Esophagus muscularis mucosa (tissue), 4 donors: ENCODE measurements around the gene UCHL3. TPM values are rescaled to one million over a fixed set of nuclear protein-coding genes. Genes with fewer than 3 reads are reported as not detected.

Source experiments
- DNase-seq: peaks from one replicate; pipeline ENCODE4 v3.0.0-alpha.2; 2017; ENCODE audit errors: extremely low spot score
- H3K27ac ChIP-seq, 4 donors: fragments of 200-600 bp; sonication (generic); replicated peaks in 1 of 4; 1 replicate in 3 of 4; 2 replicates in 1 of 4; pipeline ENCODE4 v1.5.1; 2016 to 2019; ENCODE audit warnings: mild to moderate bottlenecking in 1 of 4
- H3K27me3 ChIP-seq, 4 donors: fragments of 200-600 bp; sonication (generic); one replicate each; pipeline versions ENCODE4 v1.5.1 to v1.6.0; 2016 to 2019
- H3K36me3 ChIP-seq, 4 donors: fragments of 200-600 bp; sonication (generic); one replicate each; pipeline ENCODE4 v1.5.1; 2016 to 2019
- H3K4me1 ChIP-seq, 4 donors: fragments of 200-600 bp; sonication (generic); one replicate each; pipeline ENCODE4 v1.5.1; 2016 to 2019
- H3K4me3 ChIP-seq, 4 donors: fragments of 200-600 bp; sonication (generic); 1 replicate in 2 of 4; 2 replicates in 2 of 4; pipeline ENCODE4 v1.5.1; 2016 to 2019; ENCODE audit warnings: mild to moderate bottlenecking in 4 of 4, moderate library complexity in 1 of 4
- H3K9me3 ChIP-seq, 4 donors: fragments of 200-600 bp; sonication (generic); 1 replicate in 3 of 4; 2 replicates in 1 of 4; pipeline ENCODE4 v1.5.1; 2016 to 2019
- CTCF ChIP-seq, 3 experiments: fragments of 200-600 bp in 2 of 3; fragments of 450-650 bp in 1 of 3; sonication (generic) in 2 of 3; IDR thresholded peaks; one replicate each; pipeline ENCODE4 v1.5.1; 2017 to 2019; ENCODE audit warnings: antibody characterized with exemption in 3 of 3, mild to moderate bottlenecking in 2 of 3, moderate library complexity in 1 of 3
- EP300 ChIP-seq: sonication (generic); formaldehyde crosslinking; IDR thresholded peaks from one replicate; pipeline ENCODE4 v1.6.1; 2017; ENCODE audit warnings: antibody characterized with exemption
- POLR2A ChIP-seq: fragments of 450-650 bp; IDR thresholded peaks from one replicate; pipeline ENCODE4 v1.6.1; 2017; ENCODE audit warnings: antibody characterized with exemption, moderate library complexity, mild to moderate bottlenecking, low read depth
- POLR2AphosphoS5 ChIP-seq, 2 donors: sonication (generic); formaldehyde crosslinking; IDR thresholded peaks; one replicate each; pipeline ENCODE4 v1.6.1; 2017; ENCODE audit warnings: antibody characterized with exemption in 2 of 2
- WGBS: methylation state at CpG from one replicate; pipeline ENCODE4 v1.1.5; 2018; 5-methylcytosine and 5-hydroxymethylcytosine counted together
- intact Hi-C: fragments of 100-400 bp; cut with DNase I; formaldehyde crosslinking; loops from one replicate; pipeline ENCODE4 v1.15.1; 2023
- total RNA-seq, 4 donors: library from RNA; depleted of rRNA; stranded (reverse); fragments of >200 nt; gene quantifications; one replicate each; pipeline versions ENCODE4 v1.1.0 to v1.2.1, GENCODE V29; 2016

UCHL3 gene
- total RNA-seq, 4 donors from 2014 or later: 11.2 to 32.3 (median 23.5) TPM

- TF ChIP-seq EP300: no peak
- no peak for TF ChIP-seq CTCF (IDR thresholded peaks at IDR 0.05)
- no peak for TF ChIP-seq POLR2A
- TF ChIP-seq POLR2AphosphoS5 (IDR thresholded peaks at IDR 0.05): no peak
- no peaks in the 10 kb centered on the region for H3K9me3 ChIP-seq
- H3K36me3 ChIP-seq: peaks cover 0 to 4% (median 0%) of the 10 kb centered on the region in 4 donors
- 40% methylated on average over 1 of the region's 1 CpG for WGBS
- no peak overlapping the region for H3K27ac ChIP-seq
- DNase-seq: no peak
- H3K4me3 ChIP-seq: no peak overlapping the region
- H3K27me3 ChIP-seq: no peaks in the 10 kb centered on the region
- intact Hi-C loops: no loop called here
- H3K4me1 ChIP-seq: no peaks in the 10 kb centered on the region
Measured at GRCh38 chr13:75617230-75617629, 67.6 kb downstream of the UCHL3 start.

- TF ChIP-seq EP300: no peak
- TF ChIP-seq POLR2A: no peak
- no peak for TF ChIP-seq CTCF (IDR thresholded peaks at IDR 0.05)
- Histone ChIP-seq H3K4me1 (no peaks in the 10 kb centered on the region), H3K9me3 (no peaks in the 10 kb centered on the region), H3K27ac (no peak overlapping the region), H3K27me3 (no peaks in the 10 kb centered on the region), H3K4me3 (no peak overlapping the region), H3K36me3 (peaks cover 0 to 4% (median 0%) of the 10 kb centered on the region in 4 donors)
- no peak for DNase-seq
- intact Hi-C loops: no loop called here
- 0% methylated on average over 1 of the region's 1 CpG for WGBS
Measured at GRCh38 chr13:75618308-75618707, 68.7 kb downstream of the UCHL3 start.

- no peak overlapping the region for H3K4me3 ChIP-seq
- WGBS: 71% methylated on average over 1 of the region's 1 CpG
- intact Hi-C loops: no loop called here
- H3K27ac ChIP-seq: no peak overlapping the region
- H3K36me3 ChIP-seq: peaks cover 0 to 13% (median 0%) of the 10 kb centered on the region in 4 donors
- TF ChIP-seq POLR2A (no peak), EP300 (no peak), POLR2AphosphoS5 (IDR thresholded peaks at IDR 0.05) (no peak), CTCF (IDR thresholded peaks at IDR 0.05) (no peak)
- no peaks in the 10 kb centered on the region for H3K27me3 ChIP-seq
- H3K4me1 ChIP-seq: no peaks in the 10 kb centered on the region
- DNase-seq: no peak
- H3K9me3 ChIP-seq: no peaks in the 10 kb centered on the region
Measured at GRCh38 chr13:75620020-75620419, 70.4 kb downstream of the UCHL3 start.

GRCh38 chr13:75621147-75621546 is 71.6 kb downstream of the UCHL3 start:
- TF ChIP-seq EP300: no peak
- no peak for TF ChIP-seq POLR2AphosphoS5 (IDR thresholded peaks at IDR 0.05)
- no peak for TF ChIP-seq POLR2A
- TF ChIP-seq CTCF (IDR thresholded peaks at IDR 0.05): no peak
- H3K4me3 ChIP-seq: no peak overlapping the region
- no peaks in the 10 kb centered on the region for H3K9me3 ChIP-seq
- no peak for DNase-seq
- H3K27ac ChIP-seq: no peak overlapping the region
- H3K36me3 ChIP-seq: peaks cover 0 to 14% (median 0%) of the 10 kb centered on the region in 4 donors
- no peaks in the 10 kb centered on the region for H3K4me1 ChIP-seq
- no peaks in the 10 kb centered on the region for H3K27me3 ChIP-seq
- intact Hi-C loops: no loop called here
- 64% methylated on average over 2 of the region's 2 CpGs for WGBS

- intact Hi-C loops: no loop called here
Measured at GRCh38 chr13:75628801-75629200, 79.2 kb downstream of the UCHL3 start.

More at GRCh38 chr13:75628801-75629200, 79.2 kb downstream of the UCHL3 start:
- no peaks in the 10 kb centered on the region for H3K27me3 ChIP-seq
- H3K9me3 ChIP-seq: no peaks in the 10 kb centered on the region
- no peak overlapping the region for H3K4me3 ChIP-seq
- no peak overlapping the region for H3K27ac ChIP-seq
- no peaks in the 10 kb centered on the region for H3K4me1 ChIP-seq
- TF ChIP-seq EP300 (no peak), POLR2A (no peak), POLR2AphosphoS5 (IDR thresholded peaks at IDR 0.05) (no peak), CTCF (IDR thresholded peaks at IDR 0.05) (no peak)
- DNase-seq: no peak
- H3K36me3 ChIP-seq: peaks cover 0 to 9% (median 0%) of the 10 kb centered on the region in 4 donors
- WGBS: 90% methylated on average over 4 of the region's 4 CpGs
